Activated CD8-positive, alpha-beta memory T cell treated with anti-CD3 and anti-CD28 coated beads for 24 hours (primary cell): ENCODE measurements around the gene CASZ1.

ENCODE experiments used
- DNase-seq: peaks from one replicate; pipeline ENCODE4 v3.0.0-alpha.2; 2020

CASZ1 gene

DNA sequence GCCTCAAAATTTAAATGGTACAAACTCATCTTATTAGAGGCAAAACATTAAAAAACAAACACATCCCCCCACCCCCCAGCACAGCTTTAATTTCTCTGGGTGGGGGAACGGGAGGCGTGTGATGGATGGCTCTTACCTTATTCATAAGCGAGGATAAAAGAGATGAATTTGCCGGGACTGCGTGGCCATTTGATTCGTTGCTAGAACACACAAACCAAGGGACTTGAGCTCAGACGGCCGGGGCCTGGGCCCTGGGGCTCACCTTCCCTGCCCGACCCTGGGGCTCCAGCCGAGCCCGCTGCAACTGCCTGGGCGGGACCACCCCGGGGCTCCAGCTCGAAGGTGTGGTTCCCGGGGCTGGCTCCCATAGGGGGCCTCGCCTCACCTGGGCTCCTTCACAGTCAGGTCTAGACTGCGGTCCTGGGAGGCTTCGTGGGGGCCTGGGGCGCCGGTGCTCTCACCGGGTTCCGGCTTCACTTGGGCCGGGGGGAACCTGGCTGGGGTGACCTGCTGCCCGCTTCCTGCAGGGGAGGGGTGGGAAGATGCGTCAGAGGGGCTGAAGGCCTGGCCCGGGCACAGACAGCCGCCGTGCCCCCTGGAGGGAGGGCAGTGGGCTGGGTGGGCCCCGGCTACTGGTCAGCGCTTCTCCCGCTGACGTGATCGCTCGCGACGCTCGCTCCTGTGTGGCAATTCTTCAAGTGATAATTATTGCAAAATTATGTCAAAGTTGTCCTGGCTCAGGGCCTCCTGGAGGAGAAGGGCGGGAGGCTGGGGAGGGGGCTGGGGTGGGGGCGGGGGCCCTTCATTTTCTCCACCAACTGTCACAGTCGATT, 145.7 kb downstream of the CASZ1 start:
- DNase-seq: no peak

DNA sequence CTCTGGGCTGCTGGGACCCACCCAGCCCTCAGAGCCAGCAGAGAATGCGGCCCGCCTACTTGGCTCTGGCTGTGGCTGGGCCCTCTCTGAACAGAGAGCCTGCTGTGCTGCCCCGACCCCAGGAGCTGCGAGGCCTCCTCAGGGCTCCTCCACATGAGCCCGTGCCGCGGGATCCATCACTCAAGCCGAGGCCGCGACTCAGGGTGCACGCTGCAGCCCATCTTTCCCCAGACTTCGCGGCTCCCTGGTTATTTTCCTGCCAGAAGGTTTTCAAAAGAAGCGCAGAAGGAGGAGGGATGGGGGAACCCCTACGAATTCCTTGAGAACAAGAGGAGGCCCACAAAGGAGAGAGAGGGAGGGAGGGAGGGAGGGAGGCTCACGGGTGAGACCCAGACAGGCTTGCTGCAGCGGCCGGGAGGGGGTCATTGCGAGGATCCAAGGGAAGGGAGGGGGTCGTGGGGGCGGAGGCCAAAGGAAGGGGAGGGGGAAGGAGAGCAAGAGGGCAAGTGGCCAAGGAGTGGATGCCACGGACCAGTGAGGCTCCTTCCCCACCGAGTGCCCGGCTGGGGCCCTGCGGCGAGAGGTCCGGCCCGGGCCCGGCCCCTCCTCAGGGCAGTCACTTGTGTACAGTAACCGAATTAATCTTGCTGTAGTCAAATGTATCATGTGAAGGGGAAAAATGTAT, 146.8 kb downstream of the CASZ1 start:
- no peak for DNase-seq

DNA sequence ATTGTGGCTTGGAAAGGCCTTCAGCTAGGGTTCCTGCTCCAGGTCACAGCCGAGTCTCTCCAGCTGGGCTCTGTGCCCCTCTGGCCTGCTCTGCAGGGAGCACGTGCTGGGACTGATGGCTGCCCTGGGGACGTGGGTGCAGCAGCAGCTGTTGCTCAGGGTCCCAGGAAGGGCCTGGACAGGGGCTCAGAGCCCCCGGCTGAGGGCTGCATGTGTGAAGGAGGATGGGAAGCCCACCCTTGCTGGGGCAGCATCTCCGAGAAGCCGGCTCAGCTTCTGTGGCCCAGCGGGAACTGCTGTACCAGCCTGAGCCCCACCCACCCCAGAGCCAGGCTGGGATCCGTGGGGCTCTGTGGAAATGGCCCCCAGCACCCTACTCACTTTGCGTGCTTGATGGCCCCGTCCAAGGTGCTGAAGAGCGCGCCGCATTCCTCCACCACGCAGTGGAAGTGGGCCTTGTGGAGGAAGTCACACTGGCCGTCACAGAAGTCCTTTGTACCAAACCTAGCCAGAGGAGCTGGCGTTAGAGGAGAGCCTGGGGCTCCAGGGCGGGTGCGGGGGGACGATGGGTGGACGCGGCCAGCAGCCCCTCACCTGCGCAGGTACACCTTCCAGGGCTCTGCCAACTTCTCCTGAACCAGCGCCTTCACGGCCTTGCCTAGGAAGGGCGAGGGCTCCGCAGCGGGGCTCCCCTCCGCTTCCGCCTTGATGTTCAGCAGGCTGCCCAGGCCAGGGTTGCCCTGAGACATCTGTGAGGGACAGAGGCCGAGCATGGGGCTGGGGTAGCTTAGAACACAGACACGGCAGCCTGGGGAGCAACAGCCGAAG, 147.5 kb downstream of the CASZ1 start:
- DNase-seq: no peak

GRCh38 chr1:10647414-10648170, 148.9 kb downstream of the CASZ1 start:
- DNase-seq: no peak

GRCh38 chr1:10646347-10646861, 150.0 kb downstream of the CASZ1 start:
- no peak for DNase-seq

GRCh38 chr1:10644307-10645128, 151.9 kb downstream of the CASZ1 start:
- no peak for DNase-seq

DNA sequence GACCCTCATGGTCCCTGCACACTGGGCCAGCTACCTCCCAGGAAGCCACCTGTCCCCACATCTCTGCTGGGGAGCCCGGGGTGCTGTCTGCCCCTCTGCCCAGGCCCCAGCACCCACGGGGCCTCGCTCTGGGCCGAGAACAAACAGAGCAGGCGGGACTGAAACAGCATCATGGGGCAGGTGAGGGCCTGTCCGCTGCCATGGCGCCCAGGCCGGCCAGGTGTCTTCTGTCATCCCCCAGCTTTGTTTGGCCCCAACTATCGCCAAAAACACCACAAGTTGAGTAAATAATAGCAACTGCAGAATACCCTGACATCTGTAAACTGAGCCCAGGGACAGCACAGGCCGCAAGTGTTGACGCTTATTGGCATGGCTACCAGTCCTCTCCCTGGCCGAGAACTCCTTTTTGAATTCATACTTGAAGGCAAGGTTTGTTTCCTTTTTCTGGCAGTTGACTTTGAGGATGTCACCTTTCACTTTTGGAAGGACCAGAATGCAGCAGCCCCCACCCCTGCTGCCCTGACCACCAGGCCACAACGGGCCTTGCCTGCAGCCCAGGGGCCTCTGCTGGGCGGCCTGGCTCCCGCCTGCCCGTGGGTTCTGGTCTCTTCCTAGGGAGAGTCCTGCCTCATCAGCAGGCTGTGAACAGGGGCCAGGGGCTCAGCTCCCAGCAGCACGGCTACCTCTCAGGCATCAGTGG, 152.7 kb downstream of the CASZ1 start:
- DNase-seq: no peak

DNA sequence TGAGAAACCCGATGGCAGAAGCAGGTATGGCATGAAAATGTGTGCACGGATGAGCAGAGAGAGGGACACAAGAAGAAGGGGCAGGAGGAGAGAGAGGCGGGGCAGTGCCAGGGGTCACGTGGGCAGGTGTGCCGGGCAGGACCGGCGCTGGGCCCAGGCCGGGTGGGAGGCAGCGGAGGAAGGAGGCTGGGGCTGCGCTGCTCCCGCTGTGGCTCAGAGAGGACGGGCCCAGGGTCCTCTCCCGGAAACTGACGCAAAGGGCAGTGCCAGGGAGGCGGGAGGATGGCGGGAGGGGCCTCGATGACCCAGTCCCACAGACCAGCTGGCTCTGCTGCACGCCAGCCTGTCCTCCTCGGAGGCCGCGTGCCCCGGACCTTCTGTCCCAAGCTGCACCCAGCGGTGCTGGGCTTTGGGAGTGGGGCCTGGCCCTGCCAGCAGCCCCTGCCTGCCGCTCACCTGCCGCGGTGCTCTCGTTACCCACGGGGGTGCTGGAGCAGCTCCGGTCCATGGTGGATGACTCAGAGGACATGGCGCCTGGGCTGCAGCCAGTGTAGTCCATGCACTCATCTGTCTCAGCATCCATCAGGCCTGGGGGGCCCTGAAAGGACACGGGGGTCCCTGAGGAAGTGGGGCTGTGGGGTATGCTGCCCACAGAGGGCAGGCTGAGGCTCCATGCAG, 153.9 kb downstream of the CASZ1 start:
- no peak for DNase-seq

DNA sequence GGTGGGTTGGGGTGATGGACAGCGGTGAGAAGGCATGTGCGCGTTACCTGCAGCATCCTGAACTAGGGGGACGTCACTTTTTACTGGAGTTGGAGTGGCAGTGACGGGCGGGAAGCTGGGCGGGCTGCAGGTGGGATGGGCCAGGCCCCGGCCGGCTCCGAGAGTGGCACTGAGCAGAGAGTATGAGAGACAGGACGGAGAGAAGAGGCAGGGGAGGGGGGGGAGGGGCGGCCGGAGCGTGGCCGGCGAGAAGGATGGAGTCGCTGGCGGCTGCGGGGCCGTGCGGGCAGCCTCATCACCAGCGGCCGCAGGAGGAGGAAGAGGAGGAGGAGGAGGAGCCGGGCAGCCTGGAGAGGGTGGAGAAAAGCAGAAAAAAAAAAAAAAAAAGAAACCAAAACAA, 154.5 kb downstream of the CASZ1 start:
- DNase-seq: no peak

- no peak for DNase-seq
Measured at GRCh38 chr1:10640843-10641553, 155.4 kb downstream of the CASZ1 start.

DNA sequence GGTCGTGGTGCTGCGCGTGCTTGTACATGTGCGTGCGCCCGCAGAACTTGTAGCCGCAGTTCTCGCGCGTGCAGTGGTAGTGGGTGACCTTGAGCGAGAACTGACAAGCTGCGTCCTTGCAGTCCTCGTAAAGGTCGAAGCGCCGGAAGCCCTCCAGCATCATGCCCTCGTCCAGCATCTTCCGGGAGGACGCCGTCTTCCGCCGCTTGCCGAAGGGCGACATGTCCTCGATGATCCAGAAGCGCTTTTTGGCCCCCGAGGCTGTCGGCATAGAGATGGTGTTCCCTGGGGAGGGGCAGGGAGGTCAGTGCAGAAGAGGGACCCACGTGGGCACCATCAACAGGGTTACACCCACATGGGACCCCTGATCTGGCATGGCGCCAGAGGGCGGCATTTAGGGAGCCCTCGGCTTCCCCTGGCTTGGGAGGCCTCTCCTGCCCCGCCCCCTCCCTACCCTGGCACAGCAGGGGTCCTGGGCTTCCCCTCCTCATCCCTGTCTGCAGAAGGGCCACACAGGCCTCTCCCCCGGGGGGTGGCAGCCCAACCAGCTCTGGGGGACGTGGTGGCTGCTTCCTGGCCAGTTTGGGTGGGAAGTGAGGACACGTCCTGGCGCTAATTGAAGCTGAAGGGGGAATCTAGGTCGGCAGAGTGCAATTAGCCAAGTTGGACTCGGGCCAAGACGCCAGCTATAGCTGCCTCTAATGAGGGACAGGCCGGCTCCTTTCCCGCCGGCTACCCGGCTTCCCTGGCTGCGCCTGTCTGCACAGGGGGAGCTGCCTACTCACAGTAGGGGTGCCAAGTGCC, 156.5 kb downstream of the CASZ1 start:
- no peak for DNase-seq

- no peak for DNase-seq
Measured at GRCh38 chr1:10639011-10639774, 157.3 kb downstream of the CASZ1 start.

GRCh38 chr1:10638559-10639005, 157.9 kb downstream of the CASZ1 start:
- no peak for DNase-seq

DNA sequence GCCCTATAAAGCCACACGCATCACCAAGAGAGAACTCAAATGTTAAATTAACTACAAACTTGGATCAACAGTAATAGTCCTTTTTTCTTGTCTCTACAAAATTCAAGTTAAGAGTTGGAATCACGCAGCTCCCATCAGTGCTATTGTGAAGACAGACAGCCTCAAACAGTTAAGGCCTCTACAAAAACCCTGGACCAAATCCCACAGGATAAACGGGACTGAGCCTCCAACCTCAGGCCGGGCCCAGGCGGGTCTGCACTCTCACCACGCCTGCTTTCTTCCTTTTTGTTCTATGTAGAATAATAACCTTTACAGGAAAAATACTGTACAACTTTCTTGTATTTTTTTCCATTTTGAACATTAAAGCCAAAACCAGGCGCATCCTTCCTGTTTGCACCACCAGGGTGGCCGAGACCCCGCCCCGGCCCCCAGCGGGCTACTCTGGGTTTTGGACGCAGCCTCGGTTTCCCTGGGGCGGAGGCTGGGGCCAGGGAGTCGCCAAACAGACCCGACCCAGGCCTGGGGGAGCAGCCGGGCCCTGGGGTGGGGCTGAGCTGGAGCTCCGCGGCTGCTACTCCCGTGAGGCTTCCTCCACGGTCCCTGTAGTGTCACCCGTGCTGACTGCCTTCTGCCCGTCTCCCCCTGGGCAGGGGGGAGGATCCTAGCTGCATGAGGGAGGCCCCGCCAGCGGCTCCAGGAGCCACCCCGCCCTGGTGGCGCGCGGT, 158.4 kb downstream of the CASZ1 start:
- DNase-seq: no peak

DNA sequence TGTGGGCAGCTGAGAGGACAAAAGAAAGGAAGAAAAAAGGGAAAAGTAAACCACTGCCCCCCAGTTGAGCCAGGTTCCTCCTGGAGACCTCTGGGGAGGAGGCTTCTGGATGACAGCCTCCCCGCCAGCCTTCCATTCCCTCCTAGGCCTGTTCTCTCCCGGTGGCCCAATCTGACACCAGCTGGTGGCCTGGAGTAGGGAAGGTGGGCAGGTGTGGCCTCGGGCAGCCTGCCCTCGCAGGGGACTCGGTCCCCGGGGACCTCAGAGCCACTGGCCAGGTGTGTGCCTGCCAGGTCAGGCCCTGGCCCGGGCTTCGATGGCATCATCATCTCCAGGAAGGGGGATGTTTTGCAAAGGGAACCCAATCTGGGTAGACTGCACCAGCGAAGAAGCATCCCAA, 159.0 kb downstream of the CASZ1 start:
- DNase-seq: no peak

- no peak for DNase-seq
Measured at GRCh38 chr1:10635992-10636391, 160.5 kb downstream of the CASZ1 start.
